ENCODE results near the gene DAB2IP. TPM values are rescaled to one million over a fixed set of nuclear protein-coding genes. Genes with fewer than 3 reads are reported as not detected.

Gene DAB2IP
- total RNA-seq, 1 donor from 2014 or later, result 41.7 TPM

DNA sequence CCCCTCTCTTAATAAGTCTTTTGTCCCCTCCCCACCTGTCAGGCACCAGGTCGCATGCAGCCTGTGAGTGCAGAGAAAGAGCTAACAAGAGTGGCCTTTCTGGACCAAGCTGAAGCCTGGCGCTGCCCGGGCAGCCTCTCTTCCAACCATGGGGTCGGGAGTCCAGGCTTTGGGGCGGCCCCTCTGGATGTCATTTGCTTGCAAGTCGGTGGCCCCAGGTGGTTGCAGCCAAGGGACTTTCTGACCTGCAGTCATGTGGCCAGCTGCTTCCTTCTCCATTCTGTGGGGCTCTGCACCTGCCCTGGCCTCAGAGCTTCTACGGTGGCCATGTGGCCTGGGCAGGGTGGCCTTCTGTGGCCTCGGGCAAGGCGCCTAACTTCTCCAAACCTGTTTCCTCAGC, 159.7 kb downstream of the DAB2IP start:
- H3K36me3 Mint-ChIP-seq (ENCODE audit: low read depth, unreplicated experiment), result no peaks in the 10 kb centered on the region
- no peaks in the 10 kb centered on the region for H3K27me3 ChIP-seq (ENCODE audit: insufficient read depth, low read length)
- FAIRE-seq, result no peak
- no peaks in the 10 kb centered on the region for H4K20me1 ChIP-seq (ENCODE audit: insufficient read depth, low read length)
- no peak overlapping the region for H3K27ac ChIP-seq (ENCODE audit: low read depth, low read length)
- H3K27me3 Mint-ChIP-seq (ENCODE audit: low read depth, unreplicated experiment), result peaks cover 44% of the 10 kb centered on the region
- no peak overlapping the region for H3K4me2 ChIP-seq (ENCODE audit: low read length)
- H3K79me2 ChIP-seq (ENCODE audit: insufficient read depth, low read length), result no peaks in the 10 kb centered on the region
- H3K9ac ChIP-seq (ENCODE audit: low read length), result no peak overlapping the region
- H3K36me3 ChIP-seq (ENCODE audit: insufficient read depth, low read length), result no peaks in the 10 kb centered on the region
- no peaks in the 10 kb centered on the region for H3K4me1 ChIP-seq (ENCODE audit: insufficient read depth, low read length)
- H3K27ac Mint-ChIP-seq (ENCODE audit: unreplicated experiment), result no peak overlapping the region
- no peaks in the 10 kb centered on the region for H3K4me1 Mint-ChIP-seq (ENCODE audit: low read depth, unreplicated experiment)
- no peak overlapping the region for H3K4me3 Mint-ChIP-seq (ENCODE audit: unreplicated experiment)
- TF ChIP-seq, protein P1, sequence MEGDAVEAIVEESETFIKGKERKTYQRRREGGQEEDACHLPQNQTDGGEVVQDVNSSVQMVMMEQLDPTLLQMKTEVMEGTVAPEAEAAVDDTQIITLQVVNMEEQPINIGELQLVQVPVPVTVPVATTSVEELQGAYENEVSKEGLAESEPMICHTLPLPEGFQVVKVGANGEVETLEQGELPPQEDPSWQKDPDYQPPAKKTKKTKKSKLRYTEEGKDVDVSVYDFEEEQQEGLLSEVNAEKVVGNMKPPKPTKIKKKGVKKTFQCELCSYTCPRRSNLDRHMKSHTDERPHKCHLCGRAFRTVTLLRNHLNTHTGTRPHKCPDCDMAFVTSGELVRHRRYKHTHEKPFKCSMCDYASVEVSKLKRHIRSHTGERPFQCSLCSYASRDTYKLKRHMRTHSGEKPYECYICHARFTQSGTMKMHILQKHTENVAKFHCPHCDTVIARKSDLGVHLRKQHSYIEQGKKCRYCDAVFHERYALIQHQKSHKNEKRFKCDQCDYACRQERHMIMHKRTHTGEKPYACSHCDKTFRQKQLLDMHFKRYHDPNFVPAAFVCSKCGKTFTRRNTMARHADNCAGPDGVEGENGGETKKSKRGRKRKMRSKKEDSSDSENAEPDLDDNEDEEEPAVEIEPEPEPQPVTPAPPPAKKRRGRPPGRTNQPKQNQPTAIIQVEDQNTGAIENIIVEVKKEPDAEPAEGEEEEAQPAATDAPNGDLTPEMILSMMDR (IDR thresholded peaks at IDR 0.05; ENCODE audit: insufficient read depth, low read depth, low read length), result no peak
- no peak for TF ChIP-seq EZH2 (IDR thresholded peaks at IDR 0.05; ENCODE audit: insufficient read depth, low read length)
- no peak for DNase-seq (ENCODE audit: low read depth)
- no peaks in the 10 kb centered on the region for H3K9me3 Mint-ChIP-seq (ENCODE audit: unreplicated experiment)
- no peak overlapping the region for H2AFZ ChIP-seq (ENCODE audit: low read depth, low read length)
- no peaks in the 10 kb centered on the region for H3K9me3 ChIP-seq (ENCODE audit: insufficient read depth, low read depth, low read length)
- no peak overlapping the region for H3K4me3 ChIP-seq (ENCODE audit: insufficient read depth, low read depth, low read length)

DNA sequence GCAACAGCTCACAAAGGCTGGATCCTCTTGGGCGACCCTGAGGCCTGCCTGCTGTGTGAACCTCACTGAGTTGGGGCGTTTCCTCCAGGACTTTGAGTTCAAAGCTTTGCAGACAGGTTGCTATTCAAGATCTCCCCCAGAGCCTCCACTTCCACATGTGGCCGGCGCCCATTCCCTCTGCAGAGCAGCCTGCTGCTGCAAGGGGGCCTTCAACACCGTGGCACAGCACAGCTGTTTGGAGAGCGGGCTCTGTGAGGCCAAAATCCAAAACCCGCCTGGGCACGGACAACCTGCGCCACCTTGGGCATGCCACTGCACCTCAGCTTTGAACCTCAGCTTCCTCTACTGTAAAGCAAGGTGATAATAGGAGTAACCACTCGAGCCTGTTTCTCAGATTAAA, 160.3 kb downstream of the DAB2IP start:
- Mint-ChIP-seq H3K27me3 (ENCODE audit: low read depth, unreplicated experiment) (peaks cover 50% of the 10 kb centered on the region), H3K4me3 (ENCODE audit: unreplicated experiment) (no peak overlapping the region), H3K9me3 (ENCODE audit: unreplicated experiment) (peaks cover 2% of the 10 kb centered on the region), H3K27ac (ENCODE audit: unreplicated experiment) (no peak overlapping the region), H3K36me3 (ENCODE audit: low read depth, unreplicated experiment) (peaks cover 1% of the 10 kb centered on the region), H3K4me1 (ENCODE audit: low read depth, unreplicated experiment) (no peaks in the 10 kb centered on the region)
- H3K9ac ChIP-seq (ENCODE audit: low read length), result no peak overlapping the region
- no peaks in the 10 kb centered on the region for H3K9me3 ChIP-seq (ENCODE audit: insufficient read depth, low read depth, low read length)
- no peaks in the 10 kb centered on the region for H3K27me3 ChIP-seq (ENCODE audit: insufficient read depth, low read length)
- no peaks in the 10 kb centered on the region for H3K4me1 ChIP-seq (ENCODE audit: insufficient read depth, low read length)
- DNase-seq (ENCODE audit: low read depth) (no peak), FAIRE-seq (no peak)
- no peak overlapping the region for H3K4me3 ChIP-seq (ENCODE audit: insufficient read depth, low read depth, low read length)
- H2AFZ ChIP-seq (ENCODE audit: low read depth, low read length), result no peak overlapping the region
- H3K27ac ChIP-seq (ENCODE audit: low read depth, low read length), result no peak overlapping the region
- no peaks in the 10 kb centered on the region for H3K79me2 ChIP-seq (ENCODE audit: insufficient read depth, low read length)
- H3K36me3 ChIP-seq (ENCODE audit: insufficient read depth, low read length), result no peaks in the 10 kb centered on the region
- no peaks in the 10 kb centered on the region for H4K20me1 ChIP-seq (ENCODE audit: insufficient read depth, low read length)
- TF ChIP-seq EZH2 (IDR thresholded peaks at IDR 0.05; ENCODE audit: insufficient read depth, low read length), result no peak
- TF ChIP-seq, protein P1 (IDR thresholded peaks at IDR 0.05; ENCODE audit: insufficient read depth, low read depth, low read length), result no peak
- no peak overlapping the region for H3K4me2 ChIP-seq (ENCODE audit: low read length)

DNA sequence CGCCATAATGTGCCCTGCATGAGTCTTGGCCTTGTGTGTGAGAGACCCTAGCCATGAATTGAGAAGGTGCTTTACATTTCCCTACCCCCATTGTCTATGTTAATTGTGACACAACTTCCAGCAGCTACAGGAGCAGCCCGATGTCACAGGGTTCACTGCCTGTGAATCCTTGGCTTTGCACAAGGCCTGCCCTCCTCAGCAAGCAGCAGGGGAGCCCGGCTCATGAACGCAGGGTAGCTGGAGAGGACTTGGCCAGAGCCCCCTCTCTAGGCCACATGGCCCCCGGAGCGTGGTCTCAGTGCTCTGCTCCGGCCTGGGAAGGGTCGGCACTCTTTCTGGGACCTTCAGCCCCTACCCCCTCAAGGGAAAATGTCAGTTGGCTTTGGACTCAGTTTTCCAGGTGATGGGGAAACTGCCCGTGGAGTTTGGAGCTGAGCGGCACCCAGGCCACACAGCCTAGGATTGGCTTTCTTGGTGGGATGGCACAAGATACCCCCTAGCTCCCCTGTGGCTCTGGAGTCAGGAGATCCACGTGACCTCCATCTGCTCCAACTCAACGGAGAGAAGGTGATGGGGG, 160.8 kb downstream of the DAB2IP start:
- H3K4me1 ChIP-seq (ENCODE audit: insufficient read depth, low read length), result no peaks in the 10 kb centered on the region
- no peak for FAIRE-seq
- no peak overlapping the region for H3K4me3 Mint-ChIP-seq (ENCODE audit: unreplicated experiment)
- H3K4me3 ChIP-seq (ENCODE audit: insufficient read depth, low read depth, low read length), result no peak overlapping the region
- DNase-seq (ENCODE audit: low read depth), result no peak
- H3K27ac ChIP-seq (ENCODE audit: low read depth, low read length), result no peak overlapping the region
- no peaks in the 10 kb centered on the region for H4K20me1 ChIP-seq (ENCODE audit: insufficient read depth, low read length)
- H3K9me3 Mint-ChIP-seq (ENCODE audit: unreplicated experiment), result peaks cover 3% of the 10 kb centered on the region
- H3K27me3 Mint-ChIP-seq (ENCODE audit: low read depth, unreplicated experiment), result peaks cover 55% of the 10 kb centered on the region
- no peaks in the 10 kb centered on the region for H3K4me1 Mint-ChIP-seq (ENCODE audit: low read depth, unreplicated experiment)
- H3K36me3 ChIP-seq (ENCODE audit: insufficient read depth, low read length), result no peaks in the 10 kb centered on the region
- H3K27me3 ChIP-seq (ENCODE audit: insufficient read depth, low read length), result peaks cover under 1% of the 10 kb centered on the region
- H3K9me3 ChIP-seq (ENCODE audit: insufficient read depth, low read depth, low read length), result no peaks in the 10 kb centered on the region
- H3K27ac Mint-ChIP-seq (ENCODE audit: unreplicated experiment), result no peak overlapping the region
- no peaks in the 10 kb centered on the region for H3K79me2 ChIP-seq (ENCODE audit: insufficient read depth, low read length)
- H3K9ac ChIP-seq (ENCODE audit: low read length), result no peak overlapping the region
- H2AFZ ChIP-seq (ENCODE audit: low read depth, low read length), result no peak overlapping the region
- peaks cover 3% of the 10 kb centered on the region for H3K36me3 Mint-ChIP-seq (ENCODE audit: low read depth, unreplicated experiment)
- no peak for TF ChIP-seq EZH2 (IDR thresholded peaks at IDR 0.05; ENCODE audit: insufficient read depth, low read length)
- TF ChIP-seq, protein P1 (IDR thresholded peaks at IDR 0.05; ENCODE audit: insufficient read depth, low read depth, low read length), result no peak
- H3K4me2 ChIP-seq (ENCODE audit: low read length), result no peak overlapping the region
